Measurements from ENCODE around the gene SPEF2. TPM values are rescaled to one million over a fixed set of nuclear protein-coding genes. Genes with fewer than 3 reads are reported as not detected.

Gene SPEF2
- total and polyA plus RNA-seq, 8 donors: 1.5 to 25.4 (median 3.8) TPM

DNA sequence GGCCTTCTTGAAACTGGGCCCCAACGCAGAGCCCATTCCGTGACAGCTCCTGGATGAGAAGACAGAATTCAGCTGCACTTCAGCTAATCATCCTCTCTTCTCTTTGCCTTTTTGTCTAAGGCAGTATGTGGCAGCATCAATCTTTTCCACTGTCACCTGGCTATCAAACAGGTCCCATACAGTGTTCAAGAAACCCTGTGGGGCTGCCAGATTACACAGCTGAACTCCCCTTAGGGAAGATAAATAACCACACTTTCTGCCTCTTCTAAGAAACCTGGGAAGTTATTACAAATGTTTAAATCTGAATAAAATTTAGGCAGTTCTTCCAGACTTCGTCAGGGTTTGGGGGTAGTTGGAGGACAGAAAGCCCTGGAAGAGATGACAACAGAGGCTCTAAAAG lies 61.0 kb downstream of the SPEF2 start:
- no peak overlapping the region for H3K27ac ChIP-seq

DNA sequence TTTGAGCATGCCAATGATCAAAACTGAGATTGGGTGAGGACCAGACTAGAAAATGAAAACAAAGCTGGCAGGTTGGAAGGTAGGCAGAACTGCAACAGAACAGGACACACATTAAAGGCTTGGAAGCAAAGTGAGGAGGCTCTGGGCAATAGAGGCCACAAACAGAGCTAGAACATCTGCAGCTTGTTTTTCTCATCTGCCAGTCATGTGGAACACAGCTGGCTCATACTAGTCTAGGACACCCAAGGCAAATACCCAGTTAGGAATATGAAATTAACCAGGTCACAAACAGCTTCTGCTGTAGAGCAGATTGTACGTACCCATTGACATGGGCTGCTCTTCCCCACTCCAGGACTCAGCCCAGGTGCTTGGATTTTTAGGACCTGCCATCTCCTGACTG lies 61.7 kb downstream of the SPEF2 start:
- TF ChIP-seq, protein P1, sequence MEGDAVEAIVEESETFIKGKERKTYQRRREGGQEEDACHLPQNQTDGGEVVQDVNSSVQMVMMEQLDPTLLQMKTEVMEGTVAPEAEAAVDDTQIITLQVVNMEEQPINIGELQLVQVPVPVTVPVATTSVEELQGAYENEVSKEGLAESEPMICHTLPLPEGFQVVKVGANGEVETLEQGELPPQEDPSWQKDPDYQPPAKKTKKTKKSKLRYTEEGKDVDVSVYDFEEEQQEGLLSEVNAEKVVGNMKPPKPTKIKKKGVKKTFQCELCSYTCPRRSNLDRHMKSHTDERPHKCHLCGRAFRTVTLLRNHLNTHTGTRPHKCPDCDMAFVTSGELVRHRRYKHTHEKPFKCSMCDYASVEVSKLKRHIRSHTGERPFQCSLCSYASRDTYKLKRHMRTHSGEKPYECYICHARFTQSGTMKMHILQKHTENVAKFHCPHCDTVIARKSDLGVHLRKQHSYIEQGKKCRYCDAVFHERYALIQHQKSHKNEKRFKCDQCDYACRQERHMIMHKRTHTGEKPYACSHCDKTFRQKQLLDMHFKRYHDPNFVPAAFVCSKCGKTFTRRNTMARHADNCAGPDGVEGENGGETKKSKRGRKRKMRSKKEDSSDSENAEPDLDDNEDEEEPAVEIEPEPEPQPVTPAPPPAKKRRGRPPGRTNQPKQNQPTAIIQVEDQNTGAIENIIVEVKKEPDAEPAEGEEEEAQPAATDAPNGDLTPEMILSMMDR (IDR thresholded peaks at IDR 0.05): no peak
- TF ChIP-seq POLR2AphosphoS5 (IDR thresholded peaks at IDR 0.05): no peak
- TF ChIP-seq EP300 (IDR thresholded peaks at IDR 0.05): no peak
- TF ChIP-seq POLR2A (IDR thresholded peaks at IDR 0.05): no peak
- peak in 1 of 2 donors; percentile 17 for DNase-seq
- WGBS, 5 donors: 85 to 96% (median 92%) methylated on average over 1 of the region's 1 CpG
- H3K4me3 ChIP-seq: no peak overlapping the region
- H3K9me3 ChIP-seq: no peaks in the 10 kb centered on the region
- H3K27ac ChIP-seq: no peak overlapping the region
- no peaks in the 10 kb centered on the region for H3K27me3 ChIP-seq
- intact Hi-C loops (cut with DNase I; ENCODE audit: low total_unique reads): no loop called here
- H3K36me3 ChIP-seq: no peaks in the 10 kb centered on the region
- no peaks in the 10 kb centered on the region for H3K4me1 ChIP-seq

More for the DNA sequence above, 61.0 kb downstream of the SPEF2 start:
- no peak for DNase-seq
- Histone ChIP-seq H3K9me3 (no peaks in the 10 kb centered on the region), H3K4me1 (no peaks in the 10 kb centered on the region), H3K27me3 (no peaks in the 10 kb centered on the region), H3K36me3 (no peaks in the 10 kb centered on the region), H3K4me3 (no peak overlapping the region)
- no peak for TF ChIP-seq POLR2A (IDR thresholded peaks at IDR 0.05)
- TF ChIP-seq, protein P1 (IDR thresholded peaks at IDR 0.05): no peak
- TF ChIP-seq EP300 (IDR thresholded peaks at IDR 0.05): no peak
- no peak for TF ChIP-seq POLR2AphosphoS5 (IDR thresholded peaks at IDR 0.05)
- intact Hi-C loops (cut with DNase I; ENCODE audit: low total_unique reads): no loop called here
- 76 to 90% (median 83%) methylated on average over 3 of the region's 3 CpGs for WGBS, 5 donors

DNA sequence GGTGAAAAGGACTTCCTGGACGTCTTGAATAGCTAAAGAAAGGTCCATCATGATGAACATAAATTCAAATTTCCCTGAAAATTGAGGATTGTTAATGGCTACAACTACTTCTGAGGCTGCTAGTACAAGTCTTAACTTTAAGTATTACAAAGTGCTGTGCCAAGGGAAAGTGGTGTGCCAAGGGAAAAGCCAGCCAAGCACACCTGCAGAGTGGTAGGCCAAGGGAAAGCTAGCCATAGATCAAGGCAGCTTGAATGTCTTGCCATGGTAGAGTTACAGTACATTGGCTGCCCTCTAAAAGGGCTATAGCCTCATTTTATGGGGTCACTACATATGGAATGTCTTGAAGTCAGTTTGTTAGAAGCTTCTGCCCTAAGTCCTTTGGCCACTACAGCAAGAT lies 64.2 kb downstream of the SPEF2 start:
- H3K27me3 ChIP-seq: no peaks in the 10 kb centered on the region
- intact Hi-C loops (cut with DNase I; ENCODE audit: low total_unique reads): no loop called here
- 58 to 73% (median 65%) methylated on average over 1 of the region's 1 CpG for WGBS, 5 donors
- no peak overlapping the region for H3K27ac ChIP-seq
- no peaks in the 10 kb centered on the region for H3K36me3 ChIP-seq
- H3K4me3 ChIP-seq: no peak overlapping the region
- no peaks in the 10 kb centered on the region for H3K4me1 ChIP-seq
- no peak for DNase-seq
- TF ChIP-seq EP300 (IDR thresholded peaks at IDR 0.05): no peak
- TF ChIP-seq, protein P1 (IDR thresholded peaks at IDR 0.05): no peak
- TF ChIP-seq POLR2AphosphoS5 (IDR thresholded peaks at IDR 0.05): no peak
- no peak for TF ChIP-seq POLR2A (IDR thresholded peaks at IDR 0.05)
- no peaks in the 10 kb centered on the region for H3K9me3 ChIP-seq

DNA sequence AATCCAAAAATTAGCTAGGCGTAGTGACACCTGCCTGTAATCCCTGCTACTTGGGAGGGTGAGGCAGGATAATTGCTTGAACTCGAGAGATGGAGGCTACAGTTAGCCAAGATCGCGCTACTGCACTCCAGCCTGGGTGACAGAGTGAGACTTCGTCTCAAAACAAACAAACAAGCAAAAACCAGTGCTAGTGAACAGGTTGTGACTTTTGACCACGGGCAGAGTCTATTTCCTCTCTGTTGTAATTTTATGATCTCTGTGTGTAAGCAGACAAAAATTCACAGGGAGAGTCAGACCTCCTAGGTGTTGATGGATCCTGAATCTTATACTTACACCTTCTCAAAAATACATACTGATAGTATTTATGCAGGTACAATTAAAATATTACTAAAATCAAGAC lies 65.8 kb downstream of the SPEF2 start:
- Histone ChIP-seq H3K27me3 (no peaks in the 10 kb centered on the region), H3K9me3 (no peaks in the 10 kb centered on the region), H3K4me1 (no peaks in the 10 kb centered on the region), H3K36me3 (no peaks in the 10 kb centered on the region), H3K4me3 (no peak overlapping the region), H3K27ac (no peak overlapping the region)
- 85 to 91% (median 88%) methylated on average over 6 of the region's 6 CpGs for WGBS, 5 donors
- DNase-seq: no peak
- intact Hi-C loops (cut with DNase I; ENCODE audit: low total_unique reads): no loop called here
- TF ChIP-seq POLR2AphosphoS5 (IDR thresholded peaks at IDR 0.05) (no peak), POLR2A (IDR thresholded peaks at IDR 0.05) (no peak), EP300 (IDR thresholded peaks at IDR 0.05) (no peak)
- TF ChIP-seq, protein P1 (IDR thresholded peaks at IDR 0.05): no peak
